GM23338 (cell line): ENCODE data around the gene CYP46A1.

Source experiments
- CREB1 ChIP-seq: fragments of 250-450 bp; sonication (Bioruptor Pico); IDR thresholded peaks from 2 replicates; pipeline ENCODE4 v1.5.0; 2020; ENCODE audit warnings: low read depth, mild to moderate bottlenecking, moderate library complexity
- EZH2 ChIP-seq: fragments of 200-600 bp; sonication (generic); IDR thresholded peaks from one replicate; pipeline ENCODE4 v1.8.0; 2017; ENCODE audit warnings: antibody characterized with exemption, mild to moderate bottlenecking, low read depth; ENCODE audit not compliant: unreplicated experiment
- EZH2phosphoT487 ChIP-seq: fragments of 200-600 bp; sonication (generic); IDR thresholded peaks from one replicate; pipeline ENCODE4 v1.8.1; 2018; ENCODE audit warnings: antibody characterized with exemption; ENCODE audit not compliant: unreplicated experiment
- JUNB ChIP-seq: IDR thresholded peaks from one replicate; pipeline ENCODE4 v1.6.1; 2016; ENCODE audit warnings: antibody characterized with exemption; ENCODE audit not compliant: unreplicated experiment
- NANOG ChIP-seq: IDR thresholded peaks from 2 replicates; pipeline ENCODE4 v1.6.1; 2016; ENCODE audit warnings: antibody characterized with exemption, borderline replicate concordance
- POLR2AphosphoS5 ChIP-seq: IDR thresholded peaks from 2 replicates; pipeline ENCODE4 v1.6.1; 2016; ENCODE audit warnings: antibody characterized with exemption, low read depth
- STAT1 ChIP-seq: IDR thresholded peaks from one replicate; pipeline ENCODE4 v1.6.1; 2016; ENCODE audit warnings: antibody characterized with exemption; ENCODE audit not compliant: unreplicated experiment
- ZNF114 ChIP-seq: fragments of 250-450 bp; sonication (Bioruptor Pico); IDR thresholded peaks from 2 replicates; pipeline ENCODE4 v1.5.0; 2020; ENCODE audit warnings: mild to moderate bottlenecking, moderate library complexity
- ZNF331 ChIP-seq: fragments of 250-450 bp; sonication (Bioruptor Pico); IDR thresholded peaks from 2 replicates; pipeline ENCODE4 v1.5.0; 2020; ENCODE audit warnings: low read depth, mild to moderate bottlenecking, moderate library complexity
- TF ChIP-seq, protein P1 (sequence below), 2 experiments: fragments of 200-600 bp in 1 of 2; sonication (generic) in 1 of 2; conservative IDR thresholded peaks; 2 replicates each; pipeline versions ENCODE4 v1.5.1 to v1.6.1; 2016 to 2017; ENCODE audit warnings: antibody characterized with exemption in 2 of 2, low read depth in 2 of 2, mild to moderate bottlenecking in 2 of 2, moderate library complexity in 1 of 2
- TF ChIP-seq, protein P2 (sequence below): IDR thresholded peaks from one replicate; pipeline ENCODE4 v1.6.1; 2018; ENCODE audit warnings: antibody characterized with exemption; ENCODE audit not compliant: unreplicated experiment
- TF ChIP-seq, protein P3 (sequence below): IDR thresholded peaks from 2 replicates; pipeline ENCODE4 v1.6.1; 2016; ENCODE audit warnings: antibody characterized with exemption
- TF ChIP-seq, protein P4 (sequence below): fragments of 250-450 bp; sonication (Bioruptor Pico); IDR thresholded peaks from 2 replicates; pipeline ENCODE4 v1.5.0; 2020; ENCODE audit warnings: mild to moderate bottlenecking, moderate library complexity

DNA sequence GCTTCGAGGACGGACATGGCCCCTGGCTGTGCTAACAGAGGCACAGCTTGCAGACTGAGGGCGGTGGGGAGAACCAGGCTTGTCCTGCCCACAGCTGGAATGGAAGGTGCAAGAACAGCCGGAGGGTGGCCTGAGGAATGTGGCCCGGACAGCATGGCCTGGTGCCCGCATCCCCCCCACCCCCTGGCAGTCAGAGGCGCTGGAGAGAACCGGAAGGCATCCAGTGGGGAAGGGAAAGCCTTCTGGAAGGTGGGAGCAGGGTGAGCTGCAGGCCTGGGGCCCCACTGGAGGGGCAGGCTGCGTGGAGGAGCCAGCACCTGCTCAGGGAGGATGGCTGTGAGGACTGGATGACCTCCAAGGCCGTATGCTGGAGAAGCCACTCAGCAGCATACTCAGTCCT is 8.1 kb upstream of the CYP46A1 start:
- TF ChIP-seq, protein P1, sequence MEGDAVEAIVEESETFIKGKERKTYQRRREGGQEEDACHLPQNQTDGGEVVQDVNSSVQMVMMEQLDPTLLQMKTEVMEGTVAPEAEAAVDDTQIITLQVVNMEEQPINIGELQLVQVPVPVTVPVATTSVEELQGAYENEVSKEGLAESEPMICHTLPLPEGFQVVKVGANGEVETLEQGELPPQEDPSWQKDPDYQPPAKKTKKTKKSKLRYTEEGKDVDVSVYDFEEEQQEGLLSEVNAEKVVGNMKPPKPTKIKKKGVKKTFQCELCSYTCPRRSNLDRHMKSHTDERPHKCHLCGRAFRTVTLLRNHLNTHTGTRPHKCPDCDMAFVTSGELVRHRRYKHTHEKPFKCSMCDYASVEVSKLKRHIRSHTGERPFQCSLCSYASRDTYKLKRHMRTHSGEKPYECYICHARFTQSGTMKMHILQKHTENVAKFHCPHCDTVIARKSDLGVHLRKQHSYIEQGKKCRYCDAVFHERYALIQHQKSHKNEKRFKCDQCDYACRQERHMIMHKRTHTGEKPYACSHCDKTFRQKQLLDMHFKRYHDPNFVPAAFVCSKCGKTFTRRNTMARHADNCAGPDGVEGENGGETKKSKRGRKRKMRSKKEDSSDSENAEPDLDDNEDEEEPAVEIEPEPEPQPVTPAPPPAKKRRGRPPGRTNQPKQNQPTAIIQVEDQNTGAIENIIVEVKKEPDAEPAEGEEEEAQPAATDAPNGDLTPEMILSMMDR (conservative IDR thresholded peaks at IDR 0.05; ENCODE audit: low read depth in 2 of 2): no peak
- TF ChIP-seq, protein P2, sequence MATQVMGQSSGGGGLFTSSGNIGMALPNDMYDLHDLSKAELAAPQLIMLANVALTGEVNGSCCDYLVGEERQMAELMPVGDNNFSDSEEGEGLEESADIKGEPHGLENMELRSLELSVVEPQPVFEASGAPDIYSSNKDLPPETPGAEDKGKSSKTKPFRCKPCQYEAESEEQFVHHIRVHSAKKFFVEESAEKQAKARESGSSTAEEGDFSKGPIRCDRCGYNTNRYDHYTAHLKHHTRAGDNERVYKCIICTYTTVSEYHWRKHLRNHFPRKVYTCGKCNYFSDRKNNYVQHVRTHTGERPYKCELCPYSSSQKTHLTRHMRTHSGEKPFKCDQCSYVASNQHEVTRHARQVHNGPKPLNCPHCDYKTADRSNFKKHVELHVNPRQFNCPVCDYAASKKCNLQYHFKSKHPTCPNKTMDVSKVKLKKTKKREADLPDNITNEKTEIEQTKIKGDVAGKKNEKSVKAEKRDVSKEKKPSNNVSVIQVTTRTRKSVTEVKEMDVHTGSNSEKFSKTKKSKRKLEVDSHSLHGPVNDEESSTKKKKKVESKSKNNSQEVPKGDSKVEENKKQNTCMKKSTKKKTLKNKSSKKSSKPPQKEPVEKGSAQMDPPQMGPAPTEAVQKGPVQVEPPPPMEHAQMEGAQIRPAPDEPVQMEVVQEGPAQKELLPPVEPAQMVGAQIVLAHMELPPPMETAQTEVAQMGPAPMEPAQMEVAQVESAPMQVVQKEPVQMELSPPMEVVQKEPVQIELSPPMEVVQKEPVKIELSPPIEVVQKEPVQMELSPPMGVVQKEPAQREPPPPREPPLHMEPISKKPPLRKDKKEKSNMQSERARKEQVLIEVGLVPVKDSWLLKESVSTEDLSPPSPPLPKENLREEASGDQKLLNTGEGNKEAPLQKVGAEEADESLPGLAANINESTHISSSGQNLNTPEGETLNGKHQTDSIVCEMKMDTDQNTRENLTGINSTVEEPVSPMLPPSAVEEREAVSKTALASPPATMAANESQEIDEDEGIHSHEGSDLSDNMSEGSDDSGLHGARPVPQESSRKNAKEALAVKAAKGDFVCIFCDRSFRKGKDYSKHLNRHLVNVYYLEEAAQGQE: no peak
- TF ChIP-seq JUNB (no peak), POLR2AphosphoS5 (no peak), EZH2 (no peak), STAT1 (no peak), EZH2phosphoT487 (no peak), CREB1 (CRISPR knock-in tag) (no peak), ZNF331 (CRISPR knock-in tag) (no peak), ZNF114 (CRISPR knock-in tag) (no peak), NANOG (no peak)
- TF ChIP-seq, protein P3, sequence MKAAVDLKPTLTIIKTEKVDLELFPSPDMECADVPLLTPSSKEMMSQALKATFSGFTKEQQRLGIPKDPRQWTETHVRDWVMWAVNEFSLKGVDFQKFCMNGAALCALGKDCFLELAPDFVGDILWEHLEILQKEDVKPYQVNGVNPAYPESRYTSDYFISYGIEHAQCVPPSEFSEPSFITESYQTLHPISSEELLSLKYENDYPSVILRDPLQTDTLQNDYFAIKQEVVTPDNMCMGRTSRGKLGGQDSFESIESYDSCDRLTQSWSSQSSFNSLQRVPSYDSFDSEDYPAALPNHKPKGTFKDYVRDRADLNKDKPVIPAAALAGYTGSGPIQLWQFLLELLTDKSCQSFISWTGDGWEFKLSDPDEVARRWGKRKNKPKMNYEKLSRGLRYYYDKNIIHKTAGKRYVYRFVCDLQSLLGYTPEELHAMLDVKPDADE: no peak
- TF ChIP-seq, protein P4, sequence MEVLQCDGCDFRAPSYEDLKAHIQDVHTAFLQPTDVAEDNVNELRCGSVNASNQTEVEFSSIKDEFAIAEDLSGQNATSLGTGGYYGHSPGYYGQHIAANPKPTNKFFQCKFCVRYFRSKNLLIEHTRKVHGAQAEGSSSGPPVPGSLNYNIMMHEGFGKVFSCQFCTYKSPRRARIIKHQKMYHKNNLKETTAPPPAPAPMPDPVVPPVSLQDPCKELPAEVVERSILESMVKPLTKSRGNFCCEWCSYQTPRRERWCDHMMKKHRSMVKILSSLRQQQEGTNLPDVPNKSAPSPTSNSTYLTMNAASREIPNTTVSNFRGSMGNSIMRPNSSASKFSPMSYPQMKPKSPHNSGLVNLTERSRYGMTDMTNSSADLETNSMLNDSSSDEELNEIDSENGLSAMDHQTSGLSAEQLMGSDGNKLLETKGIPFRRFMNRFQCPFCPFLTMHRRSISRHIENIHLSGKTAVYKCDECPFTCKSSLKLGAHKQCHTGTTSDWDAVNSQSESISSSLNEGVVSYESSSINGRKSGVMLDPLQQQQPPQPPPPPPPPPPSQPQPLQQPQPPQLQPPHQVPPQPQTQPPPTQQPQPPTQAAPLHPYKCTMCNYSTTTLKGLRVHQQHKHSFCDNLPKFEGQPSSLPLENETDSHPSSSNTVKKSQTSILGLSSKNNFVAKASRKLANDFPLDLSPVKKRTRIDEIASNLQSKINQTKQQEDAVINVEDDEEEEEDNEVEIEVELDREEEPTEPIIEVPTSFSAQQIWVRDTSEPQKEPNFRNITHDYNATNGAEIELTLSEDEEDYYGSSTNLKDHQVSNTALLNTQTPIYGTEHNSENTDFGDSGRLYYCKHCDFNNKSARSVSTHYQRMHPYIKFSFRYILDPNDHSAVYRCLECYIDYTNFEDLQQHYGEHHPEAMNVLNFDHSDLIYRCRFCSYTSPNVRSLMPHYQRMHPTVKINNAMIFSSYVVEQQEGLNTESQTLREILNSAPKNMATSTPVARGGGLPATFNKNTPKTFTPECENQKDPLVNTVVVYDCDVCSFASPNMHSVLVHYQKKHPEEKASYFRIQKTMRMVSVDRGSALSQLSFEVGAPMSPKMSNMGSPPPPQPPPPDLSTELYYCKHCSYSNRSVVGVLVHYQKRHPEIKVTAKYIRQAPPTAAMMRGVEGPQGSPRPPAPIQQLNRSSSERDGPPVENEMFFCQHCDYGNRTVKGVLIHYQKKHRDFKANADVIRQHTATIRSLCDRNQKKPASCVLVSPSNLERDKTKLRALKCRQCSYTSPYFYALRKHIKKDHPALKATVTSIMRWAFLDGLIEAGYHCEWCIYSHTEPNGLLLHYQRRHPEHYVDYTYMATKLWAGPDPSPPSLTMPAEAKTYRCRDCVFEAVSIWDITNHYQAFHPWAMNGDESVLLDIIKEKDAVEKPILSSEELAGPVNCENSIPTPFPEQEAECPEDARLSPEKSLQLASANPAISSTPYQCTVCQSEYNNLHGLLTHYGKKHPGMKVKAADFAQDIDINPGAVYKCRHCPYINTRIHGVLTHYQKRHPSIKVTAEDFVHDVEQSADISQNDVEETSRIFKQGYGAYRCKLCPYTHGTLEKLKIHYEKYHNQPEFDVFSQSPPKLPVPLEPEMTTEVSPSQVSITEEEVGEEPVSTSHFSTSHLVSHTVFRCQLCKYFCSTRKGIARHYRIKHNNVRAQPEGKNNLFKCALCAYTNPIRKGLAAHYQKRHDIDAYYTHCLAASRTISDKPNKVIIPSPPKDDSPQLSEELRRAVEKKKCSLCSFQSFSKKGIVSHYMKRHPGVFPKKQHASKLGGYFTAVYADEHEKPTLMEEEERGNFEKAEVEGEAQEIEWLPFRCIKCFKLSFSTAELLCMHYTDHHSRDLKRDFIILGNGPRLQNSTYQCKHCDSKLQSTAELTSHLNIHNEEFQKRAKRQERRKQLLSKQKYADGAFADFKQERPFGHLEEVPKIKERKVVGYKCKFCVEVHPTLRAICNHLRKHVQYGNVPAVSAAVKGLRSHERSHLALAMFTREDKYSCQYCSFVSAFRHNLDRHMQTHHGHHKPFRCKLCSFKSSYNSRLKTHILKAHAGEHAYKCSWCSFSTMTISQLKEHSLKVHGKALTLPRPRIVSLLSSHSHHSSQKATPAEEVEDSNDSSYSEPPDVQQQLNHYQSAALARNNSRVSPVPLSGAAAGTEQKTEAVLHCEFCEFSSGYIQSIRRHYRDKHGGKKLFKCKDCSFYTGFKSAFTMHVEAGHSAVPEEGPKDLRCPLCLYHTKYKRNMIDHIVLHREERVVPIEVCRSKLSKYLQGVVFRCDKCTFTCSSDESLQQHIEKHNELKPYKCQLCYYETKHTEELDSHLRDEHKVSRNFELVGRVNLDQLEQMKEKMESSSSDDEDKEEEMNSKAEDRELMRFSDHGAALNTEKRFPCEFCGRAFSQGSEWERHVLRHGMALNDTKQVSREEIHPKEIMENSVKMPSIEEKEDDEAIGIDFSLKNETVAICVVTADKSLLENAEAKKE (CRISPR knock-in tag): no peak
